Thyroid gland (tissue), 4 donors: ENCODE measurements around the gene HAO2. TPM values are rescaled to one million over a fixed set of nuclear protein-coding genes. Genes with fewer than 3 reads are reported as not detected.
A peak's percentile ranks its signal among the peaks of the same experiment; 100 is the strongest.

ENCODE experiments used
- DNase-seq, 2 donors: peaks; one replicate each; pipeline ENCODE4 v3.0.0-alpha.2; 2019
- H3K27ac ChIP-seq, 3 donors: fragments of 200-600 bp; sonication (generic); 1 replicate in 2 of 3; 2 replicates in 1 of 3; pipeline ENCODE4 v1.5.1; 2016 to 2019; ENCODE audit warnings: mild to moderate bottlenecking in 1 of 3, moderate library complexity in 1 of 3
- H3K27me3 ChIP-seq: fragments of 200-600 bp; sonication (generic); one replicate; pipeline ENCODE4 v1.5.1; 2019
- H3K36me3 ChIP-seq, 2 donors: fragments of 200-600 bp; sonication (generic); one replicate each; pipeline ENCODE4 v1.5.1; 2016 to 2019
- H3K4me1 ChIP-seq, 2 donors: fragments of 200-600 bp; sonication (generic); one replicate each; pipeline ENCODE4 v1.5.1; 2017 to 2019
- H3K4me3 ChIP-seq, 3 donors: fragments of 200-600 bp; sonication (generic); replicated peaks in 1 of 3; 1 replicate in 2 of 3; 2 replicates in 1 of 3; pipeline ENCODE4 v1.5.1; 2016; ENCODE audit warnings: mild to moderate bottlenecking in 1 of 3
- H3K9me3 ChIP-seq: fragments of 200-600 bp; sonication (generic); one replicate; pipeline ENCODE4 v1.5.1; 2017
- CTCF ChIP-seq, 6 experiments: fragments of 200-600 bp in 3 of 6; fragments of 450-650 bp in 3 of 6; sonication (generic) in 3 of 6; IDR thresholded peaks; one replicate each; pipeline ENCODE4 v1.5.1; 2016 to 2019; ENCODE audit warnings: antibody characterized with exemption in 6 of 6, mild to moderate bottlenecking in 2 of 6, inconsistent platforms in 1 of 6, moderate library complexity in 1 of 6
- POLR2A ChIP-seq, 2 donors: fragments of 450-650 bp; IDR thresholded peaks; one replicate each; pipeline ENCODE4 v1.6.1; 2017; ENCODE audit warnings: antibody characterized with exemption in 2 of 2, mild to moderate bottlenecking in 2 of 2, moderate library complexity in 1 of 2
- WGBS, 2 donors: methylation state at CpG; one replicate each; pipeline ENCODE4 v1.1.5; 2017; 5-methylcytosine and 5-hydroxymethylcytosine counted together
- intact Hi-C: fragments of 100-400 bp; cut with DNase I; formaldehyde crosslinking; loops from one replicate; pipeline ENCODE4 v1.15.1; 2023
- total RNA-seq, 4 donors: library from RNA; depleted of rRNA; stranded (reverse); fragments of >200 nt; gene quantifications; one replicate each; pipeline ENCODE4 v1.2.3, GENCODE V29; 2016

Gene HAO2
- total RNA-seq, 4 donors from 2014 or later = not detected

DNA sequence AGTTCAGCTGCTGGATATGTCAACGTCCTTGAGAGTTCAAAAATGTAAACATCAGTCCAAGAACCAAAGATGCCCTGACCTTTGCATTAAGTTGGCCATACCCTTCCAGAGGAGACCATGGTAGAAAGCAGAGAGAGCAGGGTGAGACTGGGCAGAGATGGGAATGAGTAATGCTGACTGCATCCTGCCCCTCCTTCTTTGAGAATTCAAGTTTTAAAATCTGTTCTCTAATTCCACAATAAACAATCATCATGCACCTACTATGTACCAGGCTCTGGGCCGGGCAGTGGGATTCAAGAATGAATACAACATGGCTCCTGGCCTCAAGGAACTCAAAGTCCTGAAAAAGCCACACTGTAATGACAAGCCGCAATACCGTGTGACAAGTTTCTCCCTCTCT is 3.9 kb upstream of the HAO2 start:
- intact Hi-C loops = loop anchor here (5.0 kb wide), 1 partner anchor 77 kb away; no protein-coding TSS in a partner anchor
- no peak for TF ChIP-seq CTCF (IDR thresholded peaks at IDR 0.05)
- no peak for TF ChIP-seq POLR2A (IDR thresholded peaks at IDR 0.05)
- 65 to 73% methylated on average over 4 of the region's 4 CpGs for WGBS, 2 donors

GRCh38 chr1:119366424-119366823 is 2.2 kb upstream of the HAO2 start:
- TF ChIP-seq POLR2A (IDR thresholded peaks at IDR 0.05) (no peak), CTCF (IDR thresholded peaks at IDR 0.05) (no peak)
- intact Hi-C loops = loop anchor here (5.0 kb wide), 1 partner anchor 79 kb away; no protein-coding TSS in a partner anchor
- no peak for DNase-seq
- Histone ChIP-seq H3K9me3 (no peaks in the 10 kb centered on the region), H3K27me3 (no peaks in the 10 kb centered on the region), H3K4me3 (no peak overlapping the region), H3K4me1 (no peaks in the 10 kb centered on the region), H3K27ac (no peak overlapping the region), H3K36me3 (no peaks in the 10 kb centered on the region)
- WGBS, 2 donors = 91 to 94% methylated on average over 3 of the region's 3 CpGs

More for the DNA sequence above, 3.9 kb upstream of the HAO2 start:
- H3K9me3 ChIP-seq = no peaks in the 10 kb centered on the region
- no peak for DNase-seq
- no peak overlapping the region for H3K4me3 ChIP-seq
- no peaks in the 10 kb centered on the region for H3K4me1 ChIP-seq
- H3K27ac ChIP-seq = no peak overlapping the region
- no peaks in the 10 kb centered on the region for H3K27me3 ChIP-seq
- no peaks in the 10 kb centered on the region for H3K36me3 ChIP-seq

- Histone ChIP-seq H3K27me3 (no peaks in the 10 kb centered on the region), H3K27ac (no peak overlapping the region), H3K9me3 (no peaks in the 10 kb centered on the region), H3K36me3 (no peaks in the 10 kb centered on the region), H3K4me3 (no peak overlapping the region), H3K4me1 (no peaks in the 10 kb centered on the region)
- no peak for TF ChIP-seq POLR2A (IDR thresholded peaks at IDR 0.05)
- TF ChIP-seq CTCF (IDR thresholded peaks at IDR 0.05) = peak; percentile 81 to 99 (median 87)
- 64 to 65% methylated on average over 13 of the region's 13 CpGs for whole genome bisulfite sequencing, 2 donors
- intact Hi-C loops = loop anchor here (5.0 kb wide), 1 partner anchor 80 kb away; no protein-coding TSS in a partner anchor
- no peak for DNase-seq
Observed at GRCh38 chr1:119367432-119368124, 1.0 kb upstream of the HAO2 start.

DNA sequence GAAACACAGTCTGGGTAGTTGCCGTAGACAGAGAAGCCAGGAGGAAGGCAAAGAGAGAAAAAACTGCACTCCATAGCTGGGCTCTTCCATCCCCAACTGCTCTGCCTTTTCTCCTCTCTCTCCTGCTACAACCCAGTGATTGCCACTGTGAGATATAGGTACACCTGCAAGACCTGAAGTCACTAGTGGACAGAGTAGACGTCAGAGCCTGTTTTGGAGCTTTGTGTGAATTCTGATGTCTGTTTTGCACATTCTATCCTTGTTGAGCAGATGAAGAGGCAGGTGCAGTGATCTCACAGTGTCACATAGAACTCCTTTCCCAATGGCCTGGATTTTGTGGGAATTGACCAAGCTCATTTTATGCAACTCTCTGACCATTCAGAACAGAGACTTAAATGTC is 2.2 kb downstream of the HAO2 start:
- intact Hi-C loops = no loop called here
- no peaks in the 10 kb centered on the region for H3K27me3 ChIP-seq
- TF ChIP-seq CTCF (IDR thresholded peaks at IDR 0.05) (no peak), POLR2A (IDR thresholded peaks at IDR 0.05) (no peak)
- no peaks in the 10 kb centered on the region for H3K4me1 ChIP-seq
- H3K9me3 ChIP-seq = no peaks in the 10 kb centered on the region
- H3K36me3 ChIP-seq = no peaks in the 10 kb centered on the region
- no peak overlapping the region for H3K27ac ChIP-seq
- DNase-seq = no peak
- 90 to 100% methylated on average over 2 of the region's 2 CpGs for WGBS, 2 donors
- H3K4me3 ChIP-seq = no peak overlapping the region

DNA sequence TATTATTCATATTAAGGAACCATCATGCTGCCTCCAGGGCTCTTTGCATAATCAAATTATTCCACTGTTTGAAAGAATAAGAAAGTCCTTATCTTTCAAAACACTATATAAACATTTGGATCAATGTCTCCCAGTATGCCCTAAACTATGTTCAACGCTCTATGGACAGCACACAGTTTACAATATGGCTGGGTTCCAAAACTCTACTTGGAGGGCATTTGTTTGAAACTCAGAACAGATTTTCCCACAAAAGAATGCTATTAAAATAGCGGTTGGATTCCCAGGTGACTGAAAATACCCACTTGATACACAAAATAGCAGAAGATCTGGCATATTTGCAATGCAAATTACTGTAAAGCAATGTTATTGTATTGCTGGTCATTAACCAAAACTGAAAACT is 3.2 kb downstream of the HAO2 start:
- no peak for DNase-seq
- H3K4me3 ChIP-seq = no peak overlapping the region
- WGBS, 2 donors = 50 to 55% methylated on average over 2 of the region's 2 CpGs
- TF ChIP-seq CTCF (IDR thresholded peaks at IDR 0.05) (no peak), POLR2A (IDR thresholded peaks at IDR 0.05) (no peak)
- no peaks in the 10 kb centered on the region for H3K9me3 ChIP-seq
- intact Hi-C loops = no loop called here
- no peak overlapping the region for H3K27ac ChIP-seq
- no peaks in the 10 kb centered on the region for H3K27me3 ChIP-seq
- H3K36me3 ChIP-seq = no peaks in the 10 kb centered on the region
- H3K4me1 ChIP-seq = no peaks in the 10 kb centered on the region
